HepG2 (cell line): ENCODE measurements around the gene SPA17. TPM values are rescaled to one million over a fixed set of nuclear protein-coding genes. Genes with fewer than 3 reads are reported as not detected.

Experiments
- ARID5B ChIP-seq: IDR thresholded peaks from 2 replicates; pipeline ENCODE4 v1.4.0; 2020; ENCODE audit warnings: mild to moderate bottlenecking, missing genetic modification reagents
- ETV5 ChIP-seq: IDR thresholded peaks from 2 replicates; pipeline ENCODE4 v1.6.1; 2018; ENCODE audit warnings: missing biosample characterization, missing genetic modification reagents, inconsistent platforms, borderline replicate concordance
- PPARG ChIP-seq: conservative IDR thresholded peaks from 2 replicates; pipeline ENCODE4 v1.6.1; 2016; ENCODE audit warnings: missing biosample characterization, missing genetic modification reagents
- PRMT3 ChIP-seq: sonication (generic); formaldehyde crosslinking; IDR thresholded peaks from 2 replicates; pipeline ENCODE4 v1.8.1; 2022; ENCODE audit warnings: low read depth, mild to moderate bottlenecking, moderate library complexity, missing genetic modification reagents, borderline replicate concordance
- REL ChIP-seq: sonication (generic); formaldehyde crosslinking; conservative IDR thresholded peaks from 2 replicates; pipeline ENCODE4 v1.8.0; 2022; ENCODE audit warnings: mild to moderate bottlenecking, missing genetic modification reagents, moderate library complexity
- SKI ChIP-seq: fragments of 450-650 bp; IDR thresholded peaks from one replicate; pipeline ENCODE4 v1.6.1; 2018; ENCODE audit warnings: mild to moderate bottlenecking; ENCODE audit not compliant: partially characterized antibody
- ZFP90 ChIP-seq: sonication (generic); formaldehyde crosslinking; IDR thresholded peaks from 2 replicates; pipeline ENCODE4 v1.8.0; 2022; ENCODE audit warnings: missing genetic modification reagents, mild to moderate bottlenecking, inconsistent platforms, borderline replicate concordance
- ZNF142 ChIP-seq: sonication (generic); formaldehyde crosslinking; IDR thresholded peaks from 2 replicates; pipeline ENCODE4 v1.4.0; 2020; ENCODE audit warnings: missing genetic modification reagents
- ZNF205 ChIP-seq: IDR thresholded peaks from 2 replicates; pipeline ENCODE4 v1.6.1; 2018; ENCODE audit warnings: missing biosample characterization, missing genetic modification reagents
- ZNF557 ChIP-seq: sonication (generic); formaldehyde crosslinking; IDR thresholded peaks from 2 replicates; pipeline ENCODE4 v1.4.0; 2020; ENCODE audit warnings: missing genetic modification reagents
- ZNF646 ChIP-seq: sonication (generic); formaldehyde crosslinking; IDR thresholded peaks from 2 replicates; pipeline ENCODE4 v1.9.0; 2021; ENCODE audit warnings: mild to moderate bottlenecking, missing genetic modification reagents
- ZNF747 ChIP-seq: sonication (generic); formaldehyde crosslinking; IDR thresholded peaks from 2 replicates; pipeline ENCODE4 v1.8.1; 2023; ENCODE audit warnings: missing genetic modification reagents, mild to moderate bottlenecking, borderline replicate concordance
- ZNF777 ChIP-seq: sonication (generic); formaldehyde crosslinking; IDR thresholded peaks from 2 replicates; pipeline ENCODE4 v1.4.0; 2020; ENCODE audit warnings: missing genetic modification reagents
- polyA plus RNA-seq, 8 experiments: library from polyadenylated mRNA; depleted of rRNA in 3 of 8; stranded (reverse) in 7 of 8; unstranded in 1 of 8; fragments of >200 nt; fragmentation: Illumina TruSeq in 4 of 8; extraction: Trizol in 4 of 8; gene quantifications; 2 replicates each; pipeline versions ENCODE4 v1.2.1 to v1.2.3, GENCODE V29; 2011 to 2016; ENCODE audit warnings: low read depth in 4 of 8, missing spikeins in 1 of 8, mixed read lengths in 1 of 8; ENCODE audit not compliant: insufficient read depth in 1 of 8
- total RNA-seq, 5 experiments: library from RNA; depleted of rRNA; stranded (reverse); fragments of >200 nt; fragmentation: Illumina TruSeq; extraction: Trizol; gene quantifications; 2 replicates each; pipeline ENCODE4 v1.2.3, GENCODE V29; 2016; ENCODE audit warnings: low read depth in 1 of 5

SPA17 gene
- total and polyA plus RNA-seq, 2 of the 13 experiments (the other 11 are each of a cell fraction or from before 2014, with no cell fraction given): 4.4 to 8.4 TPM

GRCh38 chr11:124740277-124740882 is 66.7 kb downstream of the SPA17 start (continued):
- TF ChIP-seq ZNF646 (no peak), SKI (no peak), ZNF142 (CRISPR knock-in tag) (no peak), ZNF747 (CRISPR knock-in tag) (no peak), ETV5 (CRISPR knock-in tag) (no peak), PPARG (CRISPR knock-in tag) (no peak), ZFP90 (no peak), REL (no peak), ZNF557 (CRISPR knock-in tag) (no peak), ZNF777 (CRISPR knock-in tag) (peak; percentile 55), PRMT3 (CRISPR knock-in tag) (no peak), ARID5B (no peak), ZNF205 (CRISPR knock-in tag) (peak; percentile 53; the same call in 1 of the 2 replicates)
